Spleen (tissue), 7 donors: Measurements from ENCODE around the gene WDR72.

ENCODE experiments used
- CTCF ChIP-seq, 11 experiments: fragments of 200-600 bp in 7 of 11; fragments of 450-650 bp in 4 of 11; sonication (generic) in 4 of 11; IDR thresholded peaks in 8 of 11; conservative IDR thresholded peaks in 3 of 11; 1 replicate in 7 of 11; 2 replicates in 4 of 11; pipeline versions ENCODE4 v1.4.0 to v1.8.0; 2016 to 2021; ENCODE audit warnings: antibody characterized with exemption in 11 of 11, inconsistent platforms in 4 of 11, mild to moderate bottlenecking in 1 of 11
- POLR2A ChIP-seq, 3 donors: fragments of 450-650 bp; IDR thresholded peaks; one replicate each; pipeline ENCODE4 v1.5.1; 2017; ENCODE audit warnings: antibody characterized with exemption in 3 of 3, mild to moderate bottlenecking in 1 of 3
- POLR2AphosphoS5 ChIP-seq, 3 donors: sonication (generic); formaldehyde crosslinking; IDR thresholded peaks; one replicate each; pipeline ENCODE4 v1.5.1; 2017; ENCODE audit warnings: antibody characterized with exemption in 3 of 3
- donor health status: DM: no; HTN: no; CAD: no; lungs with moderate emphysema.
- donor health status: DM: no; HTN: no; CAD: no.
- donor health status: DM: no; HTN: no; CAD: no.

- no peak for TF ChIP-seq POLR2A (IDR thresholded peaks at IDR 0.05)
- TF ChIP-seq CTCF (IDR thresholded peaks at IDR 0.05 in 8 of 11, conservative IDR thresholded peaks at IDR 0.05 in 3 of 11) = no peak
- no peak for TF ChIP-seq POLR2AphosphoS5 (IDR thresholded peaks at IDR 0.05)
Observed at GRCh38 chr15:53807501-53807900, 48.0 kb upstream of the WDR72 start.
